Stimulated activated CD8-positive, alpha-beta memory T cell treated with anti-CD3 and anti-CD28 coated beads, Interleukin-2, amount 100 ng/mL, for 48 hours (primary cell): ENCODE data around the gene ANKRD44.

Source experiments
- DNase-seq, 2 donors: peaks; one replicate each; pipeline ENCODE4 v3.0.0-alpha.2; 2020; ENCODE audit warnings: low read depth in 2 of 2

ANKRD44 gene

DNA sequence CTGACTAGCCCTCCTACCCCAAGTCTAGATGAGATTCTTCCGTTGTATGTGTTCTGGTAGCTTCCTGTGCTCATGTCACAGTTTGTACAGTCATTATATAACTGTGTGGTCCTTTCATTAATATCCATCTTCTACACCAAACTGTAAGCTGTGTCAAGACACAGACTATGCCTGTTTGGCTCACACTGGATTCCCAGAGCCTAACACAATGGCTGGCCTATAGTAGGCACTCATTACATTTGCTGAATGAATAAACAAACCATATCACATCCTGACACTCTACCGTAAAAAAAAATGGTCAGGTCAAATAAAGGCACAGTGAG lies 72.6 kb downstream of the ANKRD44 start:
- DNase-seq, result no peak

DNA sequence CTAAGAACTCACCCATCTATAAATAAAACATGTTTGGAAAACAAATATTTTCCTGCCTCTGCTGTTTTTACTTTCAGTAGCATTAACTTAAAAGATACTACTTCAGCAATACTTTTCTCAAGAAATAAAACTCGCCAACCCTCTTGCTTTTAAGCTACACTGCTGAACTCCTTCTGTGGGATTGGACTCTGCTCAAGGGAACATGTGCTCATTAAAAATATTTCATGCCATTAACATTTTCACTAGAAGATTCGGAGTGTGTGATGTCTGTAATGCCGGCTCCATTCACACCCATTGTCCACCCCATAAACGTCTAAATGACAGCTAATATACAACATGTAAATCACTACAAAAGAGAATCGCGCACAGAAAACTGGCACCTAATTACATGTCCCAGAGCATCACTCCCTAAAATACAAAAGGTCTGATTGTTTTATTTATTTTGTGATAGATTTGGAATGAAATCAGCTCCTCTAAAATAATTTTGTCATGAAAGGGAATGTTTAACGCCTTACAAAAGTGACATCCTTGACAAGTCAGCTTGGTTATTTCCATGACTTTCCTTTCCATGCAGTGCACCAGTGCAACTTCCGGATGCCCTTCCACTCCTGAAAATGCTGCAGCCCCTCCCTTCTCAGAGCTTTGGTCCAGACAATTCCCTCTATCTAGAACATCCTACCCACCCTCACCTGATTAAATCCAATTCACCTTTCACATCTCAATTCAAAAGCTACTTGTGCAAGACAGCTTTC lies 73.1 kb downstream of the ANKRD44 start:
- no peak for DNase-seq

- no peak for DNase-seq
Measured at GRCh38 chr2:197236816-197237215, 73.8 kb downstream of the ANKRD44 start.

DNA sequence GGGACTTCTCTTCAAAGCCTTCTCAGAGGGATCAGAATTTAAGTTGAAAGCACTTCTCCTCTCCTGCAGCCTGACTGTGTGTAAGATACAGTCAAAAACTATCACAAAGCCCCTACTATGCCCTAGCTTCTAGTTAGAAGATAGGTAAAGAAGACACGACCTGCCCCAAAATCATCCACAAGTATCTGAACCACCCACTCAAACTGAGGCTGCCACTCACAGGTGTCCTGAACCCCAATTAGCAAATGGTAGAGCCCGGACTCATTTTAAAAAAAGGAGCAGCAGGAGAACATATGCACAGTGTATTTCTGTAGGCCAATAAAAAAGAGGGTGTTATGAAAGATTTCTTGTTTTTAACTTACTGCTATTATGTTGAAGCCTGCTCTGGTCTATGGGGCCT lies 74.4 kb downstream of the ANKRD44 start:
- no peak for DNase-seq

- no peak for DNase-seq
Measured at GRCh38 chr2:197235711-197236110, 74.9 kb downstream of the ANKRD44 start.

DNA sequence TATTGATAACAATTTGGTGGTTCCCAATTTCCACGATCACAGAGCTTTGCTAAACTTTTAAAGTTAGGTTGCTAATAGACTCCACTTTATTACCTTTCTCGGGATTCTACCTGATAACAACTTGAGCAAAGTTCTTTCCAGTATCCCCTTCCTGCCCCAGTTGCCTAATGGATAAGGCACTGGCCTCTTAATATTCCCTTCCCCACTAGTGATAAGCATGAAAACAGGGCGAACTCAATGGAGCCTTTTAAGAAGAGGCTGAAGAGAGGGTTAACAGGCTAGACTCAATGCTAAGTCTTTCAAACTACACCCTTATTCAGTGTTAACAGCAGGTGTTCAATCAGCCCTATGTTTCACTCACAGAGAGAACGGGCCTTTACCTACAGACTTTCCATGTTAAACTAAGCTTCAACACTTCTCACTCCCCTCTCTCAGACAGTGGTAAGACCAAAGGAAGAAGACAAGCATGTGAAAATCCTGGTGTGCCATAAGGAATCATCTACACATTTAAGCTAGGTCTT lies 75.8 kb downstream of the ANKRD44 start:
- no peak for DNase-seq

GRCh38 chr2:197233473-197233872 lies 77.1 kb downstream of the ANKRD44 start:
- no peak for DNase-seq

DNA sequence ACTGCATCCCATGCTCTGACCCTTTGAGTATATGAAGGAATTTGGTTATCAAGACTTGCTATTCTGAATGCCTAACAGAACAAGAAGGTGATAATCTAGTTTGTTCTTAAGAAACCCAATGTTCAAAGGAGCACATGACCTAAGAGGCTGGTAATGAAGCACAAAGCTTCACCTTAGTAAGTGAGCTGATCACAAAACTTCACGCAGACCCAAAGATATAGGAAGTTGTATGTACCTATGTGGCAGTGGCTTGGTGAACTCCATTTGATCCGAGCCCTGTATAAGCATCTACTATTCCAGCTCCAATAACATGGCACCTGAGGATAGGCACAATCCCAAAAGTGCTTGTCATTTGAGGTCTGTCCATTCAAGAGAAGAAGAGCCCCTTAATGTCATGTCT lies 78.6 kb downstream of the ANKRD44 start:
- DNase-seq, result no peak

GRCh38 chr2:197229509-197230443 lies 80.8 kb downstream of the ANKRD44 start:
- DNase-seq, result no peak

DNA sequence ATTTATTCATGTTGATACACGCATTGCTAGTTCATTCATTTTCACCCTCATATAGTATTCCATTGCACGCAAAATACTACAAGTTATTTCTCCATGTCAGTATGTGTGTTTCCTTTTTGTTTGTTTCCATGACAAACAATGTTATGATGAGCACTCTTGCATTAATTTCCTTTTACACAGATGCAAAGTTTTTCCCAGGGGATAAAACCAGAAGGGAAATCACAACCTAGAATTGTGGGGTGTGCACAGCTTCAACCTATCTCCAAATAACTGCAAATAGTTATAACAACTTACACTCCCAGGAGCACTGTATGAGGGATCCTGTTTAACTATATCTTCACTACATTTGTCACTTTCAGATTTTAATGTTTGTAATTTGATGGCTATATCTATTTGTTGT lies 87.1 kb downstream of the ANKRD44 start:
- DNase-seq, result no peak

DNA sequence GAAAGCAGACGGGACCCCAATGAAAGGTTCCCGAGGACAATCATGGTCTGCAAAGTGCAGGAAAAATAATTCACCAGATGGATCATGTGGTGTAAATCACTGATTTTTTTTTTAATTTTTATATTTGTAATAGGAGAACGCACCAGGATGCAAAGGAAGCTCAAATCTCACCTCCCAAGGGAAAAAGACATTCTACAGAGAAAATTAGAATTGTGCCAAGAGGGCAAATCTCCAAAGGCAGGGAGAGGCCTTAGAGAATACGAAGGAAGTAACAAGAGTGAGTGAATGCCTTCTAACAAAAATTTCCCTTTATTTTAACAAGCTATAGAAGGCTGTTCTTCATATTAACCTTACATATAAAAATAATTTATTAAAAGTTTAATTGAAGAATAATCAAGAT lies 90.9 kb downstream of the ANKRD44 start:
- DNase-seq, result no peak

DNA sequence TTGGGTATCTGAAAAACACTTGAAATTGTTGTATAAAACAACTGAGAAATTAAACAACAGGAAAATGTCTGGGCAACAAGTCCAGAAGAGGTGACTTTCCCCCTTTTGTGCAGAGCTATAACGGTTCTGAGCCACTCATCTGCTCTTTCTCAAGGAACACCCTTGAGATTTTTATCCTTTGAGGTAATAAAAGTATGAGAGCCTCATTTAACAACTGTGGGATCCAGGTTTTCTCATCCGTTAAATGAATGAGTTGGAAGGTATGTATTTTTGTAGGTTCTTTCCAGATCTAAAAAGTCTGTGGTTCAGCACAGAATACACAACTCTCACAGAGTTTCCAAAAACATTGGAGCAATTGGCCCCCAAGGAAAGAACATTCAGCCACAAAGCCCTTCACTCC lies 93.0 kb downstream of the ANKRD44 start:
- DNase-seq, result no peak

- no peak for DNase-seq
Measured at GRCh38 chr2:197216361-197216979, 94.1 kb downstream of the ANKRD44 start.

DNA sequence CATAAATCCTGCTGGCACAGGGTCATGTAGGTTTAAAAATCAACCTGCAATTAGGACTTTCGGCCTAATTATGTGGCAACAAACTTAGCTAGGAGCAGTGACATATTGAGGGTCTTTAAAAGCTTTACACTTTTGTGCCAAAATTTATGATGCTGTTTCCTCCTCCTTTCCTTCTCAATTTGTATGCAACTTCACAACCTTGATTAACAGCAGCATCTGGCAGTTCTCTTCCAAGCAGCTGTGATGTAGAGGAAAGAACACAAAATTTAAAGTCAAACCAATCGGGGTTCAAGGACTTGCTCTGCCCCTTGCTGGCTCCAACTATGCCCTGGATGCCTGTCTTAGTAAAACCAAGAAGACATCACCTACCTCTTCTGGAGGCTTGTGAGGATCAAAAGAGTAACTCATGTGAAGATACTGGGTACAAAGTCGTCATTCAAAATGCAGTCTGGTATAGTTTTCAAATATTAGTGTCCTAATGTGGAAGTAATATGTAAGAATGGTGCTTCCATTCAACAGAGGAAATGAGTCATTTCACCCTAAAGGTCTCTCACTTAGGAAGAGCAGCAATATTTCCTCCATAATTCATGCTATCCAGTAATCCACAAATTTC lies 94.7 kb downstream of the ANKRD44 start:
- DNase-seq, result no peak

- DNase-seq, result no peak
Measured at GRCh38 chr2:197212344-197213262, 98.0 kb downstream of the ANKRD44 start.

GRCh38 chr2:197211881-197212342 lies 98.7 kb downstream of the ANKRD44 start:
- no peak for DNase-seq

- no peak for DNase-seq
Measured at GRCh38 chr2:197210430-197210829, 100.2 kb downstream of the ANKRD44 start.

GRCh38 chr2:197209742-197210408 lies 100.7 kb downstream of the ANKRD44 start:
- peak in 1 of 2 donors; percentile 61 for DNase-seq

GRCh38 chr2:197209246-197209645 lies 101.3 kb downstream of the ANKRD44 start:
- no peak for DNase-seq

DNA sequence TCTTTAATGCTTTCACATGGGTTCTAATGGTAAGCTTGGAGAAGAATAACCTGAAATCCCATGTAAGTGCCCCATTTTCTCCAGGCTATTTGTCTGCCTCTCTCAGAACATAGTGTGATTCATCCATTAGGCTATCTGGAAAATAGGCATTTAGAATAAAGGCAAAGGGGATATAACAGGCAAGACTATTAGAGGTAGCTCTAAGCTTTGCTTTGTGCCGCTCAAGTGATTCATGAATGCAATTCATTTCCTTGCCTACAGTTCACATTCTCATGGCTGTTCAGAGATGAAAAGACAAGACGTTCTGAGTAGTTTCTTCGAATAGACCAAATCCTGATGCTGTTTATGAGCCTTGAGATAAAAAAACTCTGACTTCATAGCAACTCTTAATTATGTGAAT lies 101.7 kb downstream of the ANKRD44 start:
- no peak for DNase-seq
